ENCODE measurements around the gene SUSD5. TPM values are rescaled to one million over a fixed set of nuclear protein-coding genes. Genes with fewer than 3 reads are reported as not detected.

SUSD5 gene
- total RNA-seq, 1 experiment from 2014 or later = 4.9 TPM

GRCh38 chr3:33153782-33154181 is 64.8 kb downstream of the SUSD5 start:
- Histone ChIP-seq H4K8ac (replicated peaks; ENCODE audit: insufficient read length, low read depth, low read length) (no peak overlapping the region), H3K4ac (ENCODE audit: low read depth, low read length) (no peak overlapping the region), H3K18ac (ENCODE audit: insufficient read length, low read depth, low read length) (no peak overlapping the region), H2AFZ (ENCODE audit: low read length) (no peak overlapping the region), H3K14ac (ENCODE audit: insufficient read depth, low read length) (no peak overlapping the region), H2BK120ac (ENCODE audit: low read depth, low read length, poor library complexity, severe bottlenecking) (no peak overlapping the region), H4K20me1 (ENCODE audit: control insufficient read depth, insufficient read depth, insufficient read length) (no peaks in the 10 kb centered on the region), H4K5ac (ENCODE audit: insufficient read length, low read depth, low read length) (no peak overlapping the region), H2BK12ac (ENCODE audit: insufficient read length, low read depth, low read length) (no peak overlapping the region), H3K56ac (ENCODE audit: insufficient read length, low read depth, low read length) (no peak overlapping the region), H3T11ph (ENCODE audit: low read length) (no peak overlapping the region), H3K9ac (ENCODE audit: extremely low read depth, insufficient read length, low read length) (no peak overlapping the region), H2BK15ac (ENCODE audit: low read depth, low read length) (no peak overlapping the region), H3K9me3 (ENCODE audit: control insufficient read depth, low read depth, low read length) (no peaks in the 10 kb centered on the region), H2BK20ac (ENCODE audit: low read depth, low read length, poor library complexity, severe bottlenecking) (no peak overlapping the region), H3K23me2 (ENCODE audit: insufficient read length, low read depth, low read length, poor library complexity, severe bottlenecking) (no peaks in the 10 kb centered on the region), H3K23ac (ENCODE audit: insufficient read length, low read depth, low read length) (no peak overlapping the region), H3K4me1 (ENCODE audit: insufficient read depth, low read length) (no peaks in the 10 kb centered on the region), H4K91ac (ENCODE audit: insufficient read length, low read depth, low read length) (no peak overlapping the region), H3K79me1 (ENCODE audit: insufficient read depth, low read depth, low read length, poor library complexity, severe bottlenecking) (no peaks in the 10 kb centered on the region), H3K27ac (ENCODE audit: insufficient read length, low read depth, low read length) (no peak overlapping the region), H2BK5ac (ENCODE audit: insufficient read length, low read length) (no peak overlapping the region), H2AK5ac (ENCODE audit: insufficient read length, low read length) (no peak overlapping the region), H3K27me3 (ENCODE audit: insufficient read depth, low read length) (no peaks in the 10 kb centered on the region), H3K4me2 (ENCODE audit: insufficient read depth, insufficient read length, low read length) (no peak overlapping the region), H3K79me2 (ENCODE audit: insufficient read depth, low read length) (no peaks in the 10 kb centered on the region)
- H3K27me3 Mint-ChIP-seq (ENCODE audit: low read depth) = no peaks in the 10 kb centered on the region; the same call in none of the 2 replicates
- H3K4me3 Mint-ChIP-seq = no peak overlapping the region
- no CpG with 5 or more reads among the region's 4 CpGs for WGBS (ENCODE audit: extremely low coverage, insufficient read length, low lambda C conversion rate)
- peaks cover 0 to 2% (median 2%) of the 10 kb centered on the region in 3 experiments; a peak in 3 of 7 replicates for H3K36me3 Mint-ChIP-seq (ENCODE audit: insufficient read depth in 1 of 3, low read depth in 3 of 3)
- DNase-seq = no peak
- no peaks in the 10 kb centered on the region for H3K9me3 Mint-ChIP-seq
- no peak overlapping the region for H3K27ac Mint-ChIP-seq
- TF ChIP-seq CTCF (conservative IDR thresholded peaks at IDR 0.05) = no peak
- peaks cover 4% of the 10 kb centered on the region in 2 experiments; a peak in 2 of 4 replicates for H3K4me1 Mint-ChIP-seq
